GM18858 (cell line): ENCODE results near the gene AOX1.
"Not testable (repeated sequence)": the region's sequence is repeated elsewhere in the genome, so short reads cannot be mapped to it uniquely, and the experiment has no call there.

Experiments
- ATAC-seq: cut with Tn5 transposase; IDR thresholded peaks from one replicate; pipeline ENCODE4 v1.9.1; 2021; ENCODE audit not compliant: unreplicated experiment

Gene AOX1

DNA sequence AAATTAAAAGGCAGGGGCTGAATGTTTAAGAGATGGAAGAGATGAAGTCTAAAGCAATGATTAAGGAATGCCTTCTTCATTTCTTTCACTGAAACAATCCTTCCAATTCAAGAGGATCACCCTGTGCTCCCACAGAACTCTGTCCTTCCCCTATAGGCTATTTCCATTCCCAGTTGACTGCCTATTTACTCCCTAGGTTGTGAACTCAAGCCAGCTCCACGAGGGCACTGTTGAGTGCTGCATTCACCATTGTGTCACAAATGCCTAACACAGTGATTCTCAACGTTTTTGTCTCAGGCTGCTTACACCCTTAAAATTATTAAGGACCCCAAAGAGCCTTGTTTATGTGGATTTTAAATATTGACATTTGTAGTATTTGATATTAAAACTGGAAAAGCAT is 112.4 kb downstream of the AOX1 start:
- no peak for ATAC-seq

DNA sequence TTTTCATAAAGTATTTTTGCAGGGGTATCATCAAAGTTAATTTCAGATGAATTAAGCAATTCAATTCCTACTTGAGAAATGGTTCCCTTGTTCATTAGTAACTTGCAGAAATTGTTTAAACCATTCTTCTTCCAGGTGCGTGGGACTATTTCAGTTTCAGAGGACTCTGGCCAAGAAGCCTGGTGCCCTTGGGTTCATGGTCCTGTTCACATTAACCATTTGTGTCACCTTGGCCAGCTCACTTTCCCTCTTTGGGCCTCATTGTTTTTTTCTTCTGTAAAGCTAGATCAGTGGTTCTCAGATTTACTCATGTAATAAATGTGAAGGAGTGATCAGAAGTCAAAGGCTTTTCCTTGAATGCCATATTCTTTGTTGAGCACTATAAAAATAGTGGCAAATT is 113.5 kb downstream of the AOX1 start:
- ATAC-seq, result no peak

- no peak for ATAC-seq
Measured at GRCh38 chr2:200700856-200701255, 115.0 kb downstream of the AOX1 start.

DNA sequence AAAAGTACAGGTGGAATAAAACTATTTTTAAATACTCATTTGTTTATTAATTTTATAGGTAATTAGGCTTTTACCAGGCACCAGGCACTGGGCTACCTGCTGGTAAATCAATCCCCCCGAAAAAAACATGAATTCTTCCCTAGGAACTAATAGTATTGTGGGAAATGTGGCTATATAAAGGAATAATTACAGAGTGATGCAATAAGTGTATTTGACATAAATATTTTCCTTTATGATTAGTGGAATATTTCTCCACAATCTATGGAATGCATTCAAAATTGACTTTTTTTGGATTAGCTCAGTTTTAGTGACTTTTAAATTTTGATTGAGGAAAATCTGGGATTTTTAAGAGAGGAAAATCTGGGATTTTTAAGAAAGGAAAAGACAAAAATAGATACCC is 116.2 kb downstream of the AOX1 start:
- ATAC-seq, result no peak

DNA sequence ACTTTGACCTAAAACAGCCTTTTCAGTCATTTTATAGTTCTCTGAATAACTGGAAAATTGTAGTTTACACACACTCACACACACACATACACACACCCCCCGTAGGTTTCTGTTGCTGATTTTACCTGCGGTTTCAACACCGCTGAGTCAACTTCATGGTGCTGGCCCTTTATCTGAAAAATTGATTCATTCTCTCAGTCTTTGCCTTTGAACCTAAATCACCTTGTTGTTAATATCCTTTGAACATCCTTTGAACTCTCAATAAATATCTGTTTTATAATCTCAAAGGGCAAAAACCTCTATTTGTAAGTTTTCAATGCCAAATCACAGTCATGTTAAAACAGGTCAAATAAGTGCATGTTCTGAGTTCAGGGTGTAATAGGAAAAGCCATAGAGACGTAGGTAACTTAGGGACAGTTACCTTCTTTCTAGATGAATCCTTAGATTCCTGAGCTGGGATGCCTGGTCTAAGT is 116.9 kb downstream of the AOX1 start:
- no peak for ATAC-seq

DNA sequence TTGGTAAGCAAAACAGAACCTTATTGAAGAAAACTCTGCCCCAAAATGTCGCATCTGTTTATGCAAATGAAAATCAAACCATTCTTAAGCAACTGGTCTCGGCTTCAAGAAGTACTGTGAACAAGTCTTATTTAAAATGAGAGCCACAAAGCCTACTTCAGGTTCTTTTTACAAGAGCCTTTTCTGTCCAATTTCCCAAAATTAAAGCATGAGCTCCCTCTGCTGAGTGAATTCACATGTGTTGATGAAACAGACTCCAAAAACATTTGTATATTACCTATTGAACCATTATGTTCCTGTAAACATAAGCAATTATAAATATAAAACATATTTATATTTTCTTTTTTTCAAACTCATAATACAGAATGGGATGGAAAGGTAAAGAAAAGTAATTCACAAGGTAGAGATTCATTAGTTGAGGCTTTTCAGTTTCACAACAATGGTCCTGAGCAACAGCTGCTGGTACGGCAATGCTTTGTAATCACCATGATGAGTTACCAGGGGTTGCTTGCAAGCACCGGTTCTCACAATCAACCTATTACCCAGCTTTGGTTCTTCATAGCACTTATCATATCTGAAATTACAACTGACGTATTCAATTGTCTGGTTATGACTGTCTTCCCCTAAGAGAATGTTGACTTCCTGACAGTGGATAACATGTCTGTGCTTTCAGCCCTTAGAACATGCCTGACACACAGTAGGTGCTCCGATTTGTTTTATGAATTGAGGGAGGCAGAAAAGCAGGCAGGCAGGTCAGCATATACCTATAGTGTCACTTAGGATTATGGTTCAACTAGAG is 117.5 kb downstream of the AOX1 start:
- no peak for ATAC-seq

- ATAC-seq, result no peak
Measured at GRCh38 chr2:200703926-200704637, 118.3 kb downstream of the AOX1 start.

DNA sequence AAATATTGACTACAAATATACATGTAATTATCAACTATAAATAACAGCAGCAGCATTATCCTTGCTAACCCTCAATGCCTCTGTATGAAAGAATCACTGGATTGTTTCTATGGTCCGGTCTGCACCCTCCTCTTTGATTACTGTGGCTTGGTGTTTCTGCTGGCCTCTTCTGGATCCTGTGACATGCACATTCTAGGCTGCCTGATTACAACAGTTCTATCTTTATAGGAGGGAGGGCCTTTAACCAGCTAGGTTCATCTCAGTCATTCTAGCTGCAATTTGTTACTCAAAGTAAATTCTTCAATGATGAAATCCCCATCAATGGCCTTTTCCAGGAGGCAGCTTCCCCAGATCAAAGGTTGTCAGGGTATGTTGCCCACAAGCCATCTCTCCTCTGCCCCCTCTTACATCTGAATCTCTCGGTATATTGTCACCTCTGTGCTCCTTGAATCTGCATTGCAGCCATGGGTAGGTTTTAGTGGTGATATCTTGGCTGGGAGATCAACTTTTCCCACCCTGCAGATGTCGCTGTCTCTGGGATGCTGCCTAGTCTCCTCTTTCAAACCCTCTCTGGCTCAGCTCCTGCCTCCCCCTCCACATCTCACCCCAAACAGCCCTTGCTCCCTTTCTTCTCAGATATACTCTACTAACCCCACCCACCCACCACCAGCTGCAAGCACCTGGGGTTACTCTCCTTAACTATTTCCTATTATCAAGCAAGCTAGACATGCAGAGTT is 119.7 kb downstream of the AOX1 start:
- no peak for ATAC-seq

- ATAC-seq, result no peak
Measured at GRCh38 chr2:200708943-200709342, 123.1 kb downstream of the AOX1 start.

- ATAC-seq, result peak; percentile 90
Measured at GRCh38 chr2:200713003-200713703, 127.3 kb downstream of the AOX1 start.

DNA sequence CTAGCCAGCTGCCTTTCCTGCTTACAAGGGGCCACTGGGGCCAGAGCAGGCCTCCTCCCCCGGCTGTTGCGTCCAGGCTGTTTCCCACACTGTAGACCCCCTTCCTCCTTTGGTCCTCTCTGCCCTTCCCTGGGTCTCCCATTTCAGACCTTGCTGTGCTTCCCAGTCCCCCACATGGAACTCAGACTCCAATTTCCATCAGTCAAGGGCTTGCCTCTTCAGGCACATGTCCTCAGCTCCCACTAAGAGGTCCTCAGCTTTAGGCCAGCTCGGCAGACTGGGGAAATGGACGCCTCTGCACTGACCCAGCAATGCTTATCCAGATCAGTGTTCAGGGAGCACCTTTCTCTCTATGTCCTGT is 127.9 kb downstream of the AOX1 start:
- no peak for ATAC-seq

DNA sequence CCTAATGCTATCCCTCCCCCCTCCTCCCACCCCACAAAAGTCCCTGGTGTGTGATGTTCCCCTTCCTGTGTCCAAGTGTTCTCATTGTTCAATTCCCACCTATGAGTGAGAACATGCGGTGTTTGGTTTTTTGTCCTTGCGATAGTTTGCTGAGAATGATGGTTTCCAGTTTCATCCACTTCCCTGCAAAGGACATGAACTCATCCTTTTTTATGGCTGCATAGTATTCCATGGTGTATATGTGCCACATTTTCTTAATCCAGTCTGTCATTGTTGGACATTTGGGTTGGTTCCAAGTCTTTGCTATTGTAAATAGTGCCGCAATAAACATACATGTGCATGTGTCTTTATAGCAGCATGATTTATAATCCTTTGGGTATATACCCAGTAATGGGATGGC is 129.2 kb downstream of the AOX1 start:
- not testable (repeated sequence) for ATAC-seq

- no peak for ATAC-seq
Measured at GRCh38 chr2:200716386-200716785, 130.6 kb downstream of the AOX1 start.
